Tibial nerve (tissue), 4 donors: ENCODE data around the gene NOP53. TPM values are rescaled to one million over a fixed set of nuclear protein-coding genes. Genes with fewer than 3 reads are reported as not detected.
A peak's percentile ranks its signal among the peaks of the same experiment; 100 is the strongest.

Source experiments
- DNase-seq, 2 donors: peaks; one replicate each; pipeline ENCODE4 v3.0.0-alpha.2; 2019; ENCODE audit warnings: low spot score in 2 of 2
- H3K27ac ChIP-seq, 4 donors: fragments of 200-600 bp; sonication (generic) in 3 of 4; one replicate each; pipeline ENCODE4 v1.5.1; 2017 to 2019; ENCODE audit warnings: mild to moderate bottlenecking in 1 of 4
- H3K27me3 ChIP-seq, 2 donors: fragments of 200-600 bp; sonication (generic) in 1 of 2; one replicate each; pipeline versions ENCODE4 v1.5.1 to v1.6.0; 2017 to 2019
- H3K36me3 ChIP-seq, 3 donors: fragments of 200-600 bp; sonication (generic); one replicate each; pipeline ENCODE4 v1.5.1; 2018 to 2019
- H3K4me1 ChIP-seq, 4 donors: fragments of 200-600 bp; sonication (generic) in 3 of 4; one replicate each; pipeline ENCODE4 v1.5.1; 2017 to 2019
- H3K4me3 ChIP-seq, 4 donors: fragments of 200-600 bp; sonication (generic) in 3 of 4; one replicate each; pipeline ENCODE4 v1.5.1; 2017 to 2019; ENCODE audit warnings: mild to moderate bottlenecking in 1 of 4, moderate library complexity in 1 of 4
- H3K9me3 ChIP-seq, 4 donors: fragments of 200-600 bp; sonication (generic) in 3 of 4; one replicate each; pipeline ENCODE4 v1.5.1; 2017 to 2019
- CTCF ChIP-seq, 5 experiments: fragments of 200-600 bp in 3 of 5; fragments of 450-650 bp in 2 of 5; sonication (generic) in 3 of 5; IDR thresholded peaks; one replicate each; pipeline ENCODE4 v1.5.1; 2016 to 2019; ENCODE audit warnings: antibody characterized with exemption in 5 of 5, mild to moderate bottlenecking in 3 of 5, moderate library complexity in 2 of 5
- EP300 ChIP-seq, 2 donors: sonication (generic); formaldehyde crosslinking; IDR thresholded peaks; one replicate each; pipeline ENCODE4 v1.6.1; 2017; ENCODE audit warnings: antibody characterized with exemption in 2 of 2, mild to moderate bottlenecking in 1 of 2
- POLR2A ChIP-seq, 2 donors: fragments of 450-650 bp; IDR thresholded peaks; one replicate each; pipeline ENCODE4 v1.6.1; 2017; ENCODE audit warnings: antibody characterized with exemption in 2 of 2, mild to moderate bottlenecking in 2 of 2, moderate library complexity in 2 of 2
- WGBS, 2 donors: methylation state at CpG; one replicate each; pipeline ENCODE4 v1.1.5; 2018; 5-methylcytosine and 5-hydroxymethylcytosine counted together
- total RNA-seq, 4 donors: library from RNA; depleted of rRNA; stranded (reverse); fragments of >200 nt; gene quantifications; one replicate each; pipeline ENCODE4 v1.1.0, GENCODE V29; 2016

Gene NOP53
- total RNA-seq, 4 donors from 2014 or later = 320 to 532 (median 408) TPM

- Histone ChIP-seq H3K4me3 (no peak overlapping the region), H3K4me1 (peaks cover 0 to 18% (median 2%) of the 10 kb centered on the region in 4 donors), H3K36me3 (no peaks in the 10 kb centered on the region), H3K27me3 (no peaks in the 10 kb centered on the region), H3K27ac (peak overlapping the region in 1 of 4 donors; percentile 51), H3K9me3 (no peaks in the 10 kb centered on the region)
- peak in 1 of 2 donors; percentile 10 for TF ChIP-seq EP300 (IDR thresholded peaks at IDR 0.05)
- peak; percentile 66 to 91 (median 75) for TF ChIP-seq CTCF (IDR thresholded peaks at IDR 0.05)
- TF ChIP-seq POLR2A (IDR thresholded peaks at IDR 0.05) = no peak
- peak in 1 of 2 donors; percentile 50 for DNase-seq
- WGBS, 2 donors = 28 to 29% methylated on average over 19 of the region's 19 CpGs
Measured at GRCh38 chr19:47765523-47766358, 20.4 kb downstream of the NOP53 start.

- Histone ChIP-seq H3K9me3 (no peaks in the 10 kb centered on the region), H3K36me3 (no peaks in the 10 kb centered on the region), H3K4me3 (no peak overlapping the region), H3K4me1 (peaks cover 0 to 18% (median 2%) of the 10 kb centered on the region in 4 donors), H3K27ac (peak overlapping the region in 1 of 4 donors; percentile 51), H3K27me3 (no peaks in the 10 kb centered on the region)
- no peak for TF ChIP-seq CTCF (IDR thresholded peaks at IDR 0.05)
- TF ChIP-seq POLR2A (IDR thresholded peaks at IDR 0.05) = no peak
- TF ChIP-seq EP300 (IDR thresholded peaks at IDR 0.05) = no peak
- 67 to 72% methylated on average over 7 of the region's 7 CpGs for WGBS, 2 donors
- DNase-seq = no peak
Measured at GRCh38 chr19:47766359-47766620, 20.9 kb downstream of the NOP53 start.

GRCh38 chr19:47766670-47767069 lies 21.3 kb downstream of the NOP53 start:
- WGBS, 2 donors = 90 to 93% methylated on average over 7 of the region's 7 CpGs

GRCh38 chr19:47767349-47767748 lies 22.0 kb downstream of the NOP53 start:
- 61 to 79% methylated on average over 2 of the region's 2 CpGs for WGBS, 2 donors
- no peaks in the 10 kb centered on the region for H3K27me3 ChIP-seq

More at GRCh38 chr19:47766670-47767069, 21.3 kb downstream of the NOP53 start:
- Histone ChIP-seq H3K4me3 (no peak overlapping the region), H3K9me3 (no peaks in the 10 kb centered on the region), H3K27me3 (no peaks in the 10 kb centered on the region), H3K4me1 (peaks cover 0 to 18% (median 2%) of the 10 kb centered on the region in 4 donors), H3K27ac (peak overlapping the region in 1 of 4 donors; percentile 51), H3K36me3 (no peaks in the 10 kb centered on the region)
- no peak for DNase-seq
- TF ChIP-seq POLR2A (IDR thresholded peaks at IDR 0.05) (no peak), CTCF (IDR thresholded peaks at IDR 0.05) (no peak), EP300 (IDR thresholded peaks at IDR 0.05) (no peak)

More at GRCh38 chr19:47767349-47767748, 22.0 kb downstream of the NOP53 start:
- Histone ChIP-seq H3K9me3 (no peaks in the 10 kb centered on the region), H3K4me3 (no peak overlapping the region), H3K4me1 (peaks cover 0 to 18% (median 2%) of the 10 kb centered on the region in 4 donors), H3K36me3 (no peaks in the 10 kb centered on the region), H3K27ac (no peak overlapping the region)
- TF ChIP-seq EP300 (IDR thresholded peaks at IDR 0.05) = no peak
- no peak for TF ChIP-seq POLR2A (IDR thresholded peaks at IDR 0.05)
- TF ChIP-seq CTCF (IDR thresholded peaks at IDR 0.05) = no peak
- no peak for DNase-seq
